HG03039 (cell line): ENCODE measurements around the gene TEDC2.

Experiments
- ATAC-seq: cut with Tn5 transposase; IDR thresholded peaks from one replicate; pipeline ENCODE4 v1.9.1; 2021; ENCODE audit warnings: mild to moderate bottlenecking, moderate library complexity; ENCODE audit not compliant: unreplicated experiment

Gene TEDC2

DNA sequence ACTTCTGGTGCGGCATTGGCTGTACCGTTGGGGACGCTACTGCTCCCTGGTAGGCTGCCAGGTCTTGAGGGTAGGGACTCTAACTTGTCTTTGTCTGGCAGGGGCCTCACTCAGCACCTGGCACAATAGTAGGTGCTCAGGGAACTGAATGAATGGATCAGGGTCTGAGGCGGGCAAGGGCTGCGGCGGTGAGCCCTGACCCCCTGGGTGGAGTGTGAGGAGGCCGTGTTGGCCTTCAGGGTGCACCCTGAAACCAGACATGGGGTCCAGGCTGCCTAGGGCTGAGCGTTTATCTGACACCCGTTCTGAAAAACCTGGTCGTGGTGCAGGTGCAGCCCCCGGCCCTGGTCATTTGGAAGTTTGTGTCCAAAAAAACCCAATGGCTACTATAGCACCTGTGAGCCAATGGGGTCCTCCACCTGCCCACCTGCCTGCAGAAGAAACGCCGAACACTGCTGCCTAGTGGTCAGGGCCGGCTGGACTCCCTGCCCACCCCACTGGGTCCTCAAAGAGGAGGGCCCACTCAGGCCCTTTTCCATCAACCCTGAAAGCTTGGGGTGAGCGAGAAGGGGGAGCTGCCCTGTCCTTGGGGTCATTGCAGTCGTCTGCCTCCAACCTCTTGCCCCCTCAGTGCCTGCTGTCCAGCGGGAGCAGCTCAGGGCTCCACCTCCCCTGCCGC is 49.0 kb downstream of the TEDC2 start:
- no peak for ATAC-seq

GRCh38 chr16:2511128-2511800 is 51.4 kb downstream of the TEDC2 start:
- ATAC-seq = no peak

GRCh38 chr16:2511996-2512734 is 52.3 kb downstream of the TEDC2 start:
- no peak for ATAC-seq

- ATAC-seq = no peak
Observed at GRCh38 chr16:2512735-2513404, 53.0 kb downstream of the TEDC2 start.

DNA sequence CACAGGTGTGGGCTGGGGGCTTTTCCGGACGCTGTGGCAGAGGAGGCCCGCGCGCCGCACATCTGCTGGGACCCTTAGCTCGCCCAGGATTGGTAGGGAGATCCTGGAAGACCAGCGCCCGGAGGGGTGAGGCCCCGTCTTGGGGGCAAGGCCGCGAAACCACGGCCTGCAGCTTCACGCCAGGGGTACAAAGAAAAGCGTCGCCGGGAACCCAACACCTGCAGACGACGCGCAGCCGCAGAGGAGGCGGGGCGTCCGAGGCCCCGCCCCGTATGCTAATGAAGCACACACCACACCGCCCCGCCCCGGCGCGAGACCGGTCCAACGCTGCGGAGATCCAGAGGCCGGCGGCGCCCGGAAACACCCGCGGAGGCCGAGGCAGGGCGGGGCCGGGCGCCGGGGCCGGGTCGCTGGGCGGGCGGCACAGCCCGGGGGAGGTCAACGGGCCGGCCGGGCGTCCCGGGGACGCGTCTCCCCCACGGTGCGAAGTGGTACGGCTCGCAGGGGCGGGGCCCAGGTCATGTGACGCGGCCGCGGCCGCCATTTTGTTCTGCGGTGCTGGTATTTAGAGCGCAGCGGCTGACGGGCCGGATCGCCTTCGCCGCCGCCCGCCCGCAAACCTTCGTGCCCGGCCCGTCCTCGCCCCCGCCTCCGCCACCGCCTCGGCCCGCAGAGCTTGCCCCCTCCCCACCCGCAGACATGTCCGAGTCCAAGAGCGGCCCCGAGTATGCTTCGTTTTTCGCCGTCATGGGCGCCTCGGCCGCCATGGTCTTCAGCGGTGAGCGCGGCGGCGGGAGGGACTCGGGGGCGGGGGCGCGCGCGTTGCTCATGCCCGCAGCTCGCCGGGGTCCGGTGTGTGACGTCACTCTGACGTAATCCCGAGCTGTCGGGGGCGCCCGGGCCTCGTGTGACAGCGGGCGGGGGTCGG is 53.8 kb downstream of the TEDC2 start, which contains the start of gene ATP6V0C:
Gene ATP6V0C (plus strand): TSS at position 548 of the 928 bp plus-strand sequence. CDS start 152 bp downstream, at position 700.
- peak; percentile 66 for ATAC-seq
